GM18873 (cell line): ENCODE data around the gene GH1.
"Not testable (repeated sequence)": the region's sequence is repeated elsewhere in the genome, so short reads cannot be mapped to it uniquely, and the experiment has no call there.

Source experiments
- ATAC-seq: cut with Tn5 transposase; IDR thresholded peaks from one replicate; pipeline ENCODE4 v1.9.1; 2021; ENCODE audit warnings: mild to moderate bottlenecking, moderate library complexity, moderate number of reproducible peaks; ENCODE audit not compliant: unreplicated experiment, low FRiP score

The GH1 gene

DNA sequence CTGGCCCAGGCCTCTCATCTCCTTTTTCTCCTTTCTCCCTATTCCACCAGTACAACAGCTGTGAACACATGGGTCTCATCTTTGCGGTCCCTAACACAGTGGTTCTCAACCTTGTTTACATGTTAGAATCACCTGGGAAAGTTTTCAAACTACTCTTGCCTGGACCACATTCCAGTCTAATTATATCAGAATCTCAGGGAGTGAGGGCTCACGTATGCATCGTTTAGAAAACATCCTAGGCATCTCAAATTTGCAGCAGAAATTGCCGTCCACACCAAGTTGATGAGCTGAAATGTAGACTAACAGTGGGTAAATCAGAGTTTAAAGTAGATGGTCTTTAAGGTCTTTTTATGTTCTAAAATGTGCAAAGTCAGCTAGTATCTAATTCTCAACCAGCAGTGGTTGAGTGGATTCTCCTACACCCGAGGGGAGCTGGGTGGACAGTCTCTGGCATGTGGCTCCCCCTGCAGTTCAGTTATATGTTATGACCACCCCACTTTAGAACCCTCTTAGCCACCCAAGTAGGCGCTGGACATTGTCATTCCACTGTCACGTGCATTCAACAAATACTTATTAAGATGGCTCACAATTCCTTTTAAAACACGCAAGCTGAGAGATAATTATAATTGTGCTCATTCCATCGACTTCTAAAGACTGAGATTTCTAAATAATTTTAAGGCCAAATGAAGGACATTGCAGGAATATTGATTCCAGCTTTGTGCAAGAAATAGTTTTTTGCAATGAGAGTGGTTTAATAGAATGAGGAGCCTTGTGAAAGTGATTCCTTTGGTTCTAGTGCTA lies 48.9 kb downstream of the GH1 start:
- ATAC-seq, result not testable (repeated sequence)
